ENCODE results near the gene CHRDL2.

CHRDL2 gene

GRCh38 chr11:74734559-74734925, 3.3 kb upstream of the CHRDL2 start:
- H3K9me3 ChIP-seq (ENCODE audit: control insufficient read depth in 2 of 2, low read length in 2 of 2), result no peaks in the 10 kb centered on the region
- no peak overlapping the region for H3K4me3 ChIP-seq (ENCODE audit: low read length in 2 of 2)
- no peak overlapping the region for H3K9ac ChIP-seq (ENCODE audit: low read depth in 1 of 2, low read length in 2 of 2)
- peaks cover 16 to 33% of the 10 kb centered on the region in 2 donors for H3K27me3 ChIP-seq (ENCODE audit: control insufficient read depth in 2 of 2, insufficient read depth in 2 of 2, low read length in 2 of 2)
- no peaks in the 10 kb centered on the region for H3K4me1 ChIP-seq (ENCODE audit: control insufficient read depth in 2 of 2, insufficient read depth in 2 of 2, low read length in 2 of 2)
- no peak overlapping the region for H3K27ac ChIP-seq (ENCODE audit: low read depth in 2 of 2, low read length in 2 of 2)
- H3K36me3 ChIP-seq (ENCODE audit: control insufficient read depth in 2 of 2, insufficient read depth in 2 of 2, low read length in 2 of 2), result no peaks in the 10 kb centered on the region

GRCh38 chr11:74730571-74731260, 510 bp downstream of the CHRDL2 start:
- no peak overlapping the region for H3K27ac ChIP-seq (ENCODE audit: low read depth in 2 of 2, low read length in 2 of 2)
- no peak overlapping the region for H3K4me3 ChIP-seq (ENCODE audit: low read length in 2 of 2)
- H3K4me1 ChIP-seq (ENCODE audit: control insufficient read depth in 2 of 2, insufficient read depth in 2 of 2, low read length in 2 of 2), result no peaks in the 10 kb centered on the region
- no peaks in the 10 kb centered on the region for H3K9me3 ChIP-seq (ENCODE audit: control insufficient read depth in 2 of 2, low read length in 2 of 2)
- no peak overlapping the region for H3K9ac ChIP-seq (ENCODE audit: low read depth in 1 of 2, low read length in 2 of 2)
- peaks cover 21 to 36% of the 10 kb centered on the region in 2 donors for H3K27me3 ChIP-seq (ENCODE audit: control insufficient read depth in 2 of 2, insufficient read depth in 2 of 2, low read length in 2 of 2)
- no peaks in the 10 kb centered on the region for H3K36me3 ChIP-seq (ENCODE audit: control insufficient read depth in 2 of 2, insufficient read depth in 2 of 2, low read length in 2 of 2)

DNA sequence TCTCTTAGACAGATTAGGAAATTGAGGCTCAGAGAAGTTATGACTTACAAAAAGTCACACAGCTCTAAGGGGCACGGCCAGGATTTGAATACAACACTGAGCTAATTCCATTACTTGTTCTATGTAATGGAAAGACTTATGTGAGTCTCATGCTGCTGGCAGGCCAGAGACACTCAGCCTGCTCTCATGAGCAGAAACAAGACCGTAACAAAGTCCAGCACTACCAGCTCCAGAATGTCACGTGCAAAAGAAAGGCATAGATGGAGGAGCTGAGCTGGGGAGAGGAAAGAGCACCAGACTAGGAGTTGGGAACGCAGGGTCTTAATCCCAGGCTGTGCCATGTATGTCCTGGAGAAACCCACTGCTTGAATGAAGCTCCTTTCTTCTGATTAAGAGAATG, 1.8 kb downstream of the CHRDL2 start:
- Histone ChIP-seq H3K9ac (ENCODE audit: low read depth in 1 of 2, low read length in 2 of 2) (no peak overlapping the region), H3K36me3 (ENCODE audit: control insufficient read depth in 2 of 2, insufficient read depth in 2 of 2, low read length in 2 of 2) (no peaks in the 10 kb centered on the region), H3K9me3 (ENCODE audit: control insufficient read depth in 2 of 2, low read length in 2 of 2) (no peaks in the 10 kb centered on the region), H3K27me3 (ENCODE audit: control insufficient read depth in 2 of 2, insufficient read depth in 2 of 2, low read length in 2 of 2) (peaks cover 21 to 32% of the 10 kb centered on the region in 2 donors), H3K4me3 (ENCODE audit: low read length in 2 of 2) (no peak overlapping the region), H3K4me1 (ENCODE audit: control insufficient read depth in 2 of 2, insufficient read depth in 2 of 2, low read length in 2 of 2) (no peaks in the 10 kb centered on the region), H3K27ac (ENCODE audit: low read depth in 2 of 2, low read length in 2 of 2) (no peak overlapping the region)

DNA sequence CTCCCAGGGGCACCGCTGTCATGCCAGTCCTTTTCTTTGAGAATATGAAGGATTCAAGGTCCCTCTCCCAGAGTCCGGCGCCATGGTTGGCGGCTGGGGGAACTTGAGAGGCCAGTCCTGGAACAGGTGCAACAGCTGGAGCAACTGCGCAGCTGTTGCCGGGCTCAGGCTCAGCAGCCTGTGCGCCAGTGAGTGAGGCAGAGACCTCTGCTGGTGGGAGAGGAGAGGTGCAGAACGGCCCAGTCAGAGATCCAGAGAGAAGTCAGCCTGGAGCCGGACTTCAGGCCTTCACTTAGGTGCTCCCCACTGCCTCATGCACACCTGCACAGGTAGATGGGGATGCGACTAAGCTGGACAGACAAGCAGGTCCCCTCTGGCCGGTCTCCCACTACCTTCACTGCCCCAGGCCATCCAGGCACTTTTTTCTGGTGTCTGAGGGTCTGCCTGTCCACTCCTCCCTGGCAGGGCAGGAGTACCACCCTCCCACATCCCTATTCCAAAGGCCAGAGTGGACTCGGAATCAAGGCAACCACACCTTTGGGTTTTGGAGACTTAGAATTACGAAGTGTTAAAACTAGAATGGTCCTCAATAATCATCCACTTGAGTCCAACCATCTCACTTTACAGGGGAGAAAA, 4.6 kb downstream of the CHRDL2 start:
- H3K27me3 ChIP-seq (ENCODE audit: control insufficient read depth in 2 of 2, insufficient read depth in 2 of 2, low read length in 2 of 2), result peaks cover 13 to 20% of the 10 kb centered on the region in 2 donors
- H3K36me3 ChIP-seq (ENCODE audit: control insufficient read depth in 2 of 2, insufficient read depth in 2 of 2, low read length in 2 of 2), result no peaks in the 10 kb centered on the region
- H3K27ac ChIP-seq (ENCODE audit: low read depth in 2 of 2, low read length in 2 of 2), result no peak overlapping the region
- no peak overlapping the region for H3K9ac ChIP-seq (ENCODE audit: low read depth in 1 of 2, low read length in 2 of 2)
- no peaks in the 10 kb centered on the region for H3K9me3 ChIP-seq (ENCODE audit: control insufficient read depth in 2 of 2, low read length in 2 of 2)
- H3K4me3 ChIP-seq (ENCODE audit: low read length in 2 of 2), result no peak overlapping the region
- no peaks in the 10 kb centered on the region for H3K4me1 ChIP-seq (ENCODE audit: control insufficient read depth in 2 of 2, insufficient read depth in 2 of 2, low read length in 2 of 2)

DNA sequence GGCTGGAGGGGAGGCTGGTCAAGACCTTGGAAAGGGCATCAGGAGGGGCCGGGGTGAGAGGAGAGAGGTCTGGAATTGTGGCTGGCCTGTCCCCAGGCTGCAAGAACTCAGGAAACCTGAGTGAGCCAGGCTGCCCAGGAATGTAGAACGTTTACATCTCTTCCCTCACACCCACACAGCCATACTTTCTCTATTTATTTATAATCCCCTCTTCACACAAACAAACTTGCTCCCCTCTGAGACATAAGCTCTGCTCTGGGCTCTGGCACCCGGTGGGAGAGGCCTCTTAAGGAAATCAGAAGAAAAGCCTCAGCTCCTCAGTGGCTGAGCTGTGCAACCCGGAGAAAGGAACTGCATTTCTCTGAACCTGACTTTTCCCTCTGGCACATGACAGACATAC, 5.5 kb downstream of the CHRDL2 start:
- Histone ChIP-seq H3K9me3 (ENCODE audit: control insufficient read depth in 2 of 2, low read length in 2 of 2) (no peaks in the 10 kb centered on the region), H3K4me3 (ENCODE audit: low read length in 2 of 2) (no peak overlapping the region), H3K9ac (ENCODE audit: low read depth in 1 of 2, low read length in 2 of 2) (no peak overlapping the region), H3K36me3 (ENCODE audit: control insufficient read depth in 2 of 2, insufficient read depth in 2 of 2, low read length in 2 of 2) (no peaks in the 10 kb centered on the region), H3K27me3 (ENCODE audit: control insufficient read depth in 2 of 2, insufficient read depth in 2 of 2, low read length in 2 of 2) (peaks cover 13 to 14% of the 10 kb centered on the region in 2 donors), H3K4me1 (ENCODE audit: control insufficient read depth in 2 of 2, insufficient read depth in 2 of 2, low read length in 2 of 2) (peaks cover 0 to 3% of the 10 kb centered on the region in 2 donors), H3K27ac (ENCODE audit: low read depth in 2 of 2, low read length in 2 of 2) (no peak overlapping the region)

GRCh38 chr11:74723511-74723910, 7.7 kb downstream of the CHRDL2 start:
- no peak overlapping the region for H3K4me3 ChIP-seq (ENCODE audit: low read length in 2 of 2)
- no peaks in the 10 kb centered on the region for H3K9me3 ChIP-seq (ENCODE audit: control insufficient read depth in 2 of 2, low read length in 2 of 2)
- no peaks in the 10 kb centered on the region for H3K36me3 ChIP-seq (ENCODE audit: control insufficient read depth in 2 of 2, insufficient read depth in 2 of 2, low read length in 2 of 2)
- H3K27me3 ChIP-seq (ENCODE audit: control insufficient read depth in 2 of 2, insufficient read depth in 2 of 2, low read length in 2 of 2), result peaks cover 0 to 2% of the 10 kb centered on the region in 2 donors
- H3K9ac ChIP-seq (ENCODE audit: low read depth in 1 of 2, low read length in 2 of 2), result no peak overlapping the region
- H3K27ac ChIP-seq (ENCODE audit: low read depth in 2 of 2, low read length in 2 of 2), result no peak overlapping the region
- peaks cover 4 to 6% of the 10 kb centered on the region in 2 donors for H3K4me1 ChIP-seq (ENCODE audit: control insufficient read depth in 2 of 2, insufficient read depth in 2 of 2, low read length in 2 of 2)

DNA sequence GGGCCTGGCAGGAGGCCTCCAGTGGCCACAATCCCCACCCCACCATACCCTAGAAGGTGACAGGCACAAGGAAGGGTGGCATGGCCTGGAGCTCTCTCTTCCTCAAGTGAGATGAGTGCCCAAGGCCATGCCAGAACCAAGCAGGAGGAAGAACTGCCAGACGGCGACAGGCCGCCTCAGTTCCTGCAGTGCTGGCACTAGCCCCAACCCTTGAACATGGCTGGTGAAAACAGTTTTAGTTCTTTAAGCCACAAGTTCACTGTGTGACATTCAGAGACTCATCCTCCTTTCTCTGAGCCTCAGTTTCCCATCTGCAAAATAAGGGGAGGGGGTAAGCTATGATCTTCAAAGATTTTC, 9.8 kb downstream of the CHRDL2 start:
- Histone ChIP-seq H3K27ac (ENCODE audit: low read depth in 2 of 2, low read length in 2 of 2) (peak overlapping the region; percentile 6 to 21), H3K9me3 (ENCODE audit: control insufficient read depth in 2 of 2, low read length in 2 of 2) (no peaks in the 10 kb centered on the region), H3K4me1 (ENCODE audit: control insufficient read depth in 2 of 2, insufficient read depth in 2 of 2, low read length in 2 of 2) (peaks cover 4 to 6% of the 10 kb centered on the region in 2 donors)

GRCh38 chr11:74720596-74721478, 10.4 kb downstream of the CHRDL2 start:
- Histone ChIP-seq H3K9me3 (ENCODE audit: control insufficient read depth in 2 of 2, low read length in 2 of 2) (no peaks in the 10 kb centered on the region), H3K4me1 (ENCODE audit: control insufficient read depth in 2 of 2, insufficient read depth in 2 of 2, low read length in 2 of 2) (peaks cover 4 to 6% of the 10 kb centered on the region in 2 donors), H3K27me3 (ENCODE audit: control insufficient read depth in 2 of 2, insufficient read depth in 2 of 2, low read length in 2 of 2) (no peaks in the 10 kb centered on the region), H3K4me3 (ENCODE audit: low read length in 2 of 2) (no peak overlapping the region), H3K9ac (ENCODE audit: low read depth in 1 of 2, low read length in 2 of 2) (no peak overlapping the region), H3K36me3 (ENCODE audit: control insufficient read depth in 2 of 2, insufficient read depth in 2 of 2, low read length in 2 of 2) (no peaks in the 10 kb centered on the region), H3K27ac (ENCODE audit: low read depth in 2 of 2, low read length in 2 of 2) (peak overlapping the region; percentile 21 to 65)

More for the DNA sequence above, 9.8 kb downstream of the CHRDL2 start:
- Histone ChIP-seq H3K4me3 (ENCODE audit: low read length in 2 of 2) (no peak overlapping the region), H3K36me3 (ENCODE audit: control insufficient read depth in 2 of 2, insufficient read depth in 2 of 2, low read length in 2 of 2) (no peaks in the 10 kb centered on the region), H3K9ac (ENCODE audit: low read depth in 1 of 2, low read length in 2 of 2) (no peak overlapping the region), H3K27me3 (ENCODE audit: control insufficient read depth in 2 of 2, insufficient read depth in 2 of 2, low read length in 2 of 2) (no peaks in the 10 kb centered on the region)

GRCh38 chr11:74719011-74719410, 12.2 kb downstream of the CHRDL2 start:
- Histone ChIP-seq H3K27ac (ENCODE audit: low read depth in 2 of 2, low read length in 2 of 2) (no peak overlapping the region), H3K36me3 (ENCODE audit: control insufficient read depth in 2 of 2, insufficient read depth in 2 of 2, low read length in 2 of 2) (no peaks in the 10 kb centered on the region), H3K9me3 (ENCODE audit: control insufficient read depth in 2 of 2, low read length in 2 of 2) (no peaks in the 10 kb centered on the region), H3K4me1 (ENCODE audit: control insufficient read depth in 2 of 2, insufficient read depth in 2 of 2, low read length in 2 of 2) (peaks cover 4 to 6% of the 10 kb centered on the region in 2 donors), H3K9ac (ENCODE audit: low read depth in 1 of 2, low read length in 2 of 2) (no peak overlapping the region), H3K4me3 (ENCODE audit: low read length in 2 of 2) (no peak overlapping the region), H3K27me3 (ENCODE audit: control insufficient read depth in 2 of 2, insufficient read depth in 2 of 2, low read length in 2 of 2) (no peaks in the 10 kb centered on the region)
